ENCODE results near the gene MSL1.
A peak's percentile ranks its signal among the peaks of the same experiment; 100 is the strongest.

The MSL1 gene

DNA sequence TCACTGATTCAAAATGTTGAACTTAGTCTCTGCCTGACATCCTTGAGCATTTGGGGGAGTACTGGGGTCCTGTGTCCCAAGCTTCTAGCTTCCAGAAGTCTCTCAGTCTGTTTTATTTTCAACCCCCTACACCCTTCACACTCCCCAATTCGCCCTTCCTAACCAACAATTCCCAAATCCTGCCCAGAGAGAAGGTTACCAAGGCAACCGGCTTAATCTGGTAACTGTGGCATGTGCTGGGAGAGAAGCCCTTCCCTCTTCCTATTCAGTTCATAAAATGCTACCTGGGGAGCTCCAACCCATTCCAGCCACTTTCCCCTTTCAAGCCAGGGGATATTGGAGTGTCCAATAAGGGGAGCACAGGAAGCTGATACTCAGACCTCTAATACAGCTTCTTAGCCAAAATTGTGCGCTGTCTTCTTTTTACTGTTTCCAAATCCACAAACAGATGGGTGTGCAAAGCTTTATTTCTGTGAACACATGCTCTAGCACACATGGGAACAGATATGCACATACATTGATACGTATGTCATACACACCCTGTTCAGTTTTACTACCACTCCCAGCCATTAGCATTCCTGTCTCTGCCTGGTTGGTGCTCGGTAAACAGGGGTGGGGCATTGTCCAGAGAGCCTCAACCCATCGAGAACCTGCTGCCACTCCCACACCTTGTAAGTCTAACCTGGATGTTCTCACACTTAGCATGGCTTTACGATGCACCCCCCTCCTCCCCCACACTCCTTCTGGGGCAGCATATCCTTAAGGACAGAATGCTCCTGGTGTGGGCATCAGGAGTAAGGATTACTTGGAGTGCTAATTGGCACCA is 54.4 kb downstream of the MSL1 start:
- Histone ChIP-seq H3K4me1 (ENCODE audit: insufficient read depth, low read length) (peaks cover 6% of the 10 kb centered on the region; the same call in 1 of the 2 replicates), H3K9ac (ENCODE audit: low read depth, low read length) (no peak overlapping the region), H3K4me3 (ENCODE audit: low read length) (no peak overlapping the region), H3K36me3 (ENCODE audit: insufficient read depth, low read depth, low read length) (peaks cover 46% of the 10 kb centered on the region), H3K27ac (ENCODE audit: low read length) (no peak overlapping the region), H3K27me3 (ENCODE audit: insufficient read depth, low read length) (no peaks in the 10 kb centered on the region), H3K9me3 (ENCODE audit: insufficient read depth, low read depth, low read length) (no peaks in the 10 kb centered on the region)

DNA sequence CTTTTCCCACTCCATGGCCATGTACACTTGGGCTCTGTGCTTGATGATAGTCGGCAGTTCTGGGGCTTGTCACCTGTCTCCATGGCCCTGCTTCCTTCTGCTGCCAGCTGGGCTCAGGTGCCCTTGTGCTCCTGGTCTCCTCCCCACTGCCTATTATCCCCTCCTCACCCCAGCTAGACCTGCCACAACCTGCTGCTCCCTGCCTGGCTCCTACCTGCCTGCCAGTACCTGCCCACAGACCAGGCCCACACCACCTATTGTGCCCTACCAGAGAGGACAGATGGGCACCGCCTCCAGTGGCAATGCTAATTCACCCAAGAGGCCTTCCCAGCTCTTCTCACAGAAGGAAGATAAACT is 55.0 kb downstream of the MSL1 start:
- Histone ChIP-seq H3K4me3 (ENCODE audit: low read length) (peak overlapping the region; percentile 39; the same call in 1 of the 2 replicates), H3K27ac (ENCODE audit: low read length) (no peak overlapping the region), H3K9ac (ENCODE audit: low read depth, low read length) (peak overlapping the region; percentile 30; the same call in 1 of the 2 replicates), H3K27me3 (ENCODE audit: insufficient read depth, low read length) (no peaks in the 10 kb centered on the region), H3K9me3 (ENCODE audit: insufficient read depth, low read depth, low read length) (no peaks in the 10 kb centered on the region), H3K4me1 (ENCODE audit: insufficient read depth, low read length) (peaks cover 6% of the 10 kb centered on the region; the same call in 1 of the 2 replicates), H3K36me3 (ENCODE audit: insufficient read depth, low read depth, low read length) (peaks cover 43% of the 10 kb centered on the region)

DNA sequence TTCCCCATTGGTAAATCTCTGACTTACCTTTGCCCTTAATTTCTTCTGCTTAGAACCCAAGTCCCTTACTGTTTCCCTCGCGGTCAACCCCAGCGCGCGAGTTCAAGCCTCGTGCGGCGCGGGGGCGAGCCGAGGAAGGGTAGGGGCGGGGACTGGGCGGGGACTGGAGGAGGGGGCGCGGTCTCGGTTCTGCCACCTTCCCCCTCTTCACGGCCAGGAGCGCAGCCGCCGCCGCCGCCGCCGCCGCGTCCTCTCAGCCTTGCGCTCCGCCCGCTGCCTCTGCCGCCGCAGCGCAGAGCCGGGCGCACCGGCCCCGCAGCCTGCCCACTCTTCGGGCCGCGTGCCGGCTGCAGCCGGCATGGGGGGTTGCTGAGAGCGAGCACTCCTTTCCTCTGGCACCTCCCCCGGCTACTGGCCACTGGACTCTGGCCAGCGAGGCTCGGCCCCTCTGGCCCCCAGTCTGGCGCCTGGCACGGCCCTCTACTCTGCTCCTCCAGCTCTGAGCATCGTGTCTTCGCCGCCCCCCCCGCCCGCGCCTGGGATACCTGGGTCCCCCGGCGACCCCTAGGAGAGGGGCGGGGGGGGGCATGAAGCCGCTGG is 55.6 kb downstream of the MSL1 start, which contains the start of gene RAPGEFL1:
RAPGEFL1 (plus strand) TSS at position 196 of the 600 bp plus-strand sequence; CDS start at position 588, 392 bp downstream.
- Histone ChIP-seq H3K9ac (ENCODE audit: low read depth, low read length) (peak within 1 kb of the TSS; percentile 30; the same call in 1 of the 2 replicates), H3K4me1 (ENCODE audit: insufficient read depth, low read length) (peaks cover 6% of the 10 kb centered on the region; the same call in 1 of the 2 replicates), H3K9me3 (ENCODE audit: insufficient read depth, low read depth, low read length) (no peaks in the 10 kb centered on the region), H3K36me3 (ENCODE audit: insufficient read depth, low read depth, low read length) (peaks cover 37% of the 10 kb centered on the region), H3K4me3 (ENCODE audit: low read length) (peak within 1 kb of the TSS; percentile 64), H3K27ac (ENCODE audit: low read length) (no peak within 1 kb of the TSS), H3K27me3 (ENCODE audit: insufficient read depth, low read length) (no peaks in the 10 kb centered on the region)

DNA sequence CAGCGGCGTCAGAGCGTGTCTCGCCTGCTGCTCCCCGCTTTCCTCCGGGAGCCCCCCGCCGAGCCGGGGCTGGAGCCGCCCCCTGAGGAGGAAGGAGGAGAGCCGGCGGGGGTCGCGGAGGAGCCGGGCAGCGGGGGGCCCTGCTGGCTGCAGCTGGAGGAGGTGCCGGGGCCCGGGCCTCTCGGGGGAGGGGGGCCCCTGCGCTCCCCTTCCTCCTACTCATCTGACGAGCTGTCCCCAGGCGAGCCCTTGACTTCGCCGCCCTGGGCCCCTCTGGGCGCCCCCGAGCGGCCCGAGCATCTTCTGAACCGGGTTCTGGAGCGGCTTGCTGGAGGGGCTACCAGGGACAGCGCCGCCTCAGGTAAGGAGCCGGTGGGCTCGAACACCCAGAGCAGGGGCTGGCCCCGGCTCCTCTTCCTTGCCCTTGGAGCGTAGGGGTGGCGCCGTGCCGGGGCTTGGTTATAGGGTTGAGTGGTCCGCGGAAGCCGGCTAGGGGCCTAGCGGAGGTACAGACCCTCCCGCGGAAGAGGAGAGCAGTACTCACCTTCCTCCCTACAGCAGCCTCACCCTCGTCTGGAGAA is 56.3 kb downstream of the MSL1 start:
- Histone ChIP-seq H3K27ac (ENCODE audit: low read length) (no peak overlapping the region), H3K9ac (ENCODE audit: low read depth, low read length) (no peak overlapping the region; the same call in 1 of the 2 replicates), H3K4me1 (ENCODE audit: insufficient read depth, low read length) (peaks cover 6% of the 10 kb centered on the region; the same call in 1 of the 2 replicates), H3K36me3 (ENCODE audit: insufficient read depth, low read depth, low read length) (peaks cover 30% of the 10 kb centered on the region), H3K9me3 (ENCODE audit: insufficient read depth, low read depth, low read length) (no peaks in the 10 kb centered on the region), H3K27me3 (ENCODE audit: insufficient read depth, low read length) (no peaks in the 10 kb centered on the region), H3K4me3 (ENCODE audit: low read length) (peak overlapping the region; percentile 64)

DNA sequence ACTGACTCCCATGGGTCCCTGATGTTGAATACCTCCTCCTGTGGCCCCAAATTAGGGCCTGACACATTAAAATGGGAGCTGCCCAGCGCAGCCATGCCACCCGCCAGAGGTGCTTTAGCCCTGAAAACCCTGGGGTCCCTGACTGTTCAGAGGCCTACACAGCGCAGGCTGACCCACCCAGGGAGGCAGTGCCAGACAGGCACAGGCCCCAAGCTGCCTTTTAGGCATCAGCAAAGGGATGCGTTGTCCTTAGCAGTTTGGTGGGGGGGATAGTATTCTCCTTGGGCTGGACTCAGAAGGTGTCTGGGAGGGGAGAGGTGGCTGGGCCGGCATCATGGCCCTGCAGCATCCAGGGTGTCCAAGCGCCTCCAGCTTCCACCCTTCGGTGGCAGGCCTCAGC is 56.9 kb downstream of the MSL1 start:
- H3K27ac ChIP-seq (ENCODE audit: low read length) = no peak overlapping the region

DNA sequence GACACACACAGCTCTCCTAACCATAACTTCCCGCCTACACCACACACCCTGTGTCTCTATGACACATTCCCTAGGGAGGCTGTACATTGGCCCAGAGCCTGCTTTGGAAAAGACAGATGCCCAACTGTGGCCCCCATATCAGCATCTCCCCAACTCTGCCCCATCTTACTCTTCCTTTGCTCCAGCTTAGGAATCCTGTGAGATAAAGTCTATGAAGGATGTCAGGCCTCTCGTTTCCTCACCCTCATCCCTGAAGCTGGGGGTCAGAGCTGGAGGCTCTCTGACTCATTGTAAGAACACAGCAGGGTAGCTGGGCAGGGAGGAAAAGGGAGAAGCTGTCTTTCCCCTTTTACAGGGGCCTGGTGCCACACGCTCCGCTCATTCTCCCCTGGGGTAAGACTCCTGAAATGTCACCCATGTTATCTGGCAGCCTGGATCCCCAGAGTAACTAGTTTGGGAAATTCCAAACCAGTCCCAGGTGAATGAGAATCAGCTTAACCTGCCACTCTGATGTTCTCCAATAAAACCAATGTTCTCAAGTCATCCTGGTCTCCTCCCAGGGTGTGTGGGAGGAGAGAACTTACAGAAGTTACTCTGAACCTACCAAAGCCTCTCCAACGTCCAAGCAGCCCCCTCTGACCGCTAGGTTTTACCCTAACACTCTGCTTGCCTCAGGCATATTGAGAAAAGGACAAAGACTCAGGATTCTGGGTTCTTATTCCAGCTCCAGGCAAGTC is 58.3 kb downstream of the MSL1 start:
- H3K9ac ChIP-seq (ENCODE audit: low read depth, low read length) = no peak overlapping the region
- H3K36me3 ChIP-seq (ENCODE audit: insufficient read depth, low read depth, low read length) = peaks cover 12% of the 10 kb centered on the region
- no peak overlapping the region for H3K4me3 ChIP-seq (ENCODE audit: low read length)
- H3K27ac ChIP-seq (ENCODE audit: low read length) = no peak overlapping the region
- no peaks in the 10 kb centered on the region for H3K9me3 ChIP-seq (ENCODE audit: insufficient read depth, low read depth, low read length)
- H3K27me3 ChIP-seq (ENCODE audit: insufficient read depth, low read length) = no peaks in the 10 kb centered on the region
- peaks cover 6% of the 10 kb centered on the region; the same call in 1 of the 2 replicates for H3K4me1 ChIP-seq (ENCODE audit: insufficient read depth, low read length)

More for the DNA sequence above, 56.9 kb downstream of the MSL1 start:
- peaks cover 24% of the 10 kb centered on the region for H3K36me3 ChIP-seq (ENCODE audit: insufficient read depth, low read depth, low read length)
- H3K9ac ChIP-seq (ENCODE audit: low read depth, low read length) = no peak overlapping the region; the same call in 1 of the 2 replicates
- no peaks in the 10 kb centered on the region for H3K9me3 ChIP-seq (ENCODE audit: insufficient read depth, low read depth, low read length)
- H3K4me1 ChIP-seq (ENCODE audit: insufficient read depth, low read length) = peaks cover 6% of the 10 kb centered on the region; the same call in 1 of the 2 replicates
- H3K27me3 ChIP-seq (ENCODE audit: insufficient read depth, low read length) = no peaks in the 10 kb centered on the region
- H3K4me3 ChIP-seq (ENCODE audit: low read length) = peak overlapping the region; percentile 64

DNA sequence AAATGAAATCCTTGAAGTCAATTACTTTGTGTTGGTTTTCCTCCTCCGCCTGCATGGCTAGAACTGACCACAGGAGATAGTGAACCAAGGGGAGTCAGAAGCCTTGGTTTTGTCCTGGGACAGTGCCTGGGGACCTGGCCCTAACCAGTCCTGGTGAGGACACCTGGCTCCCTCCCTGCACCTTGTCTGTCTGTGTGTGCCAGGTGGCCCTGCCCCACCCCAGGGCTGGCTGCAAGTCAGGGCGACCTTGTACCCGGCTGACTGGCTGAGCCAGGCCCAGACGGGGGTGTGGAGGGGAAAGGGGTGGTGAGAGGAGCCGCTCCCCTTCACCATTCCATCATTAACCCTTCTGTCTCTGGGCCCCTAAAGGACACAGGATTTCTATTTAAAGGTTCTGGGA is 58.9 kb downstream of the MSL1 start:
- H3K36me3 ChIP-seq (ENCODE audit: insufficient read depth, low read depth, low read length) = peaks cover 12% of the 10 kb centered on the region
- no peak overlapping the region for H3K4me3 ChIP-seq (ENCODE audit: low read length)
- peaks cover 6% of the 10 kb centered on the region; the same call in 1 of the 2 replicates for H3K4me1 ChIP-seq (ENCODE audit: insufficient read depth, low read length)
- H3K9me3 ChIP-seq (ENCODE audit: insufficient read depth, low read depth, low read length) = no peaks in the 10 kb centered on the region
- no peak overlapping the region for H3K9ac ChIP-seq (ENCODE audit: low read depth, low read length)
- no peaks in the 10 kb centered on the region for H3K27me3 ChIP-seq (ENCODE audit: insufficient read depth, low read length)
- H3K27ac ChIP-seq (ENCODE audit: low read length) = no peak overlapping the region

DNA sequence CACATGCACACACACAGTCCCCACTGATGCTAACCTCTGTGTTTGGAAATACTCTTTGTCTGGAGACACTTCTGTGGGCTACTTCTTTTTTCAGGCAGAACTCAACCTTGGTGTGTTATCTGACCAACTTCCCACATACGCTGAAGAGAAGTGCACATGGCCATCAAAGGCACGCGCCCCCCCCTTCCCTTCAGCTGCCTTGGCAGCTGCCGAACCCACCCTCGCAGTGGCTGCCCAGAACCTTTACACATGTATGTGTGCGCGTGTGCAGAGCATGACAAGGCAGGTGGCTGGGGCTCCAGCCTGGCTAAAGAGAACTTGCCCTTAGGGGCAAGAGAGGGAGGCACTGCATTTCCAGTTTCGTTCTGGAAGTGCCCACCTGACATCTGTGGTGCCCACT is 59.4 kb downstream of the MSL1 start:
- Histone ChIP-seq H3K27me3 (ENCODE audit: insufficient read depth, low read length) (no peaks in the 10 kb centered on the region), H3K9me3 (ENCODE audit: insufficient read depth, low read depth, low read length) (no peaks in the 10 kb centered on the region), H3K9ac (ENCODE audit: low read depth, low read length) (no peak overlapping the region), H3K36me3 (ENCODE audit: insufficient read depth, low read depth, low read length) (peaks cover 9% of the 10 kb centered on the region), H3K4me1 (ENCODE audit: insufficient read depth, low read length) (peaks cover 6% of the 10 kb centered on the region; the same call in 1 of the 2 replicates), H3K4me3 (ENCODE audit: low read length) (no peak overlapping the region), H3K27ac (ENCODE audit: low read length) (no peak overlapping the region)

DNA sequence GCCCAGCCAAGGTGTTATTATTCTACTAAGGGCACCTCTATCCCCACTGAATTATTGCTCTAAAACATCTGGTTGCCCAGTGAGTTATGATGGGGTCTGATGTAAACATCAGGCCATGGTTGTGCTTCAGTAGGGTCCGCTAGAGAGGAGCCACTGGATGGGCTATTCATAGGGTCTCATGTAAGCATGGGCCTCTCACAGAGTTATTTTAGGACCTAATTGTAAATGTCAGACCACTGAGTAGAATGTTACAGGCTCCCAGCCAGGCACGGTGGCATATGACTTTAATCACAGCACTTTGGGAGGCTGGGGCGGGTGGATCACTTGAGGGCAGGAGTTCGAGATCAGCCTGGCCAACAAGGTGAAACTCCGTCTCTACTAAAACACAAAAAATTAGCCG is 60.8 kb downstream of the MSL1 start:
- H3K9ac ChIP-seq (ENCODE audit: low read depth, low read length) = no peak overlapping the region
- no peak overlapping the region for H3K4me3 ChIP-seq (ENCODE audit: low read length)
- H3K36me3 ChIP-seq (ENCODE audit: insufficient read depth, low read depth, low read length) = peaks cover 4% of the 10 kb centered on the region; the same call in 1 of the 2 replicates
- no peaks in the 10 kb centered on the region for H3K27me3 ChIP-seq (ENCODE audit: insufficient read depth, low read length)
- H3K9me3 ChIP-seq (ENCODE audit: insufficient read depth, low read depth, low read length) = no peaks in the 10 kb centered on the region
- H3K27ac ChIP-seq (ENCODE audit: low read length) = no peak overlapping the region
- no peaks in the 10 kb centered on the region for H3K4me1 ChIP-seq (ENCODE audit: insufficient read depth, low read length)
